Prostate gland (tissue), 2 donors: ENCODE measurements around the gene EEF1G.

ENCODE experiments used
- CTCF ChIP-seq, 4 experiments: fragments of 200-600 bp in 2 of 4; fragments of 450-650 bp in 2 of 4; sonication (generic) in 2 of 4; IDR thresholded peaks; 1 replicate in 3 of 4; 2 replicates in 1 of 4; pipeline ENCODE4 v1.5.1; 2016 to 2019; ENCODE audit warnings: antibody characterized with exemption in 4 of 4, mild to moderate bottlenecking in 2 of 4, moderate library complexity in 2 of 4
- POLR2A ChIP-seq: fragments of 450-650 bp; IDR thresholded peaks from one replicate; pipeline ENCODE4 v1.6.1; 2016; ENCODE audit warnings: antibody characterized with exemption, mild to moderate bottlenecking
- POLR2AphosphoS5 ChIP-seq: sonication (generic); formaldehyde crosslinking; IDR thresholded peaks from one replicate; pipeline ENCODE4 v1.6.1; 2017; ENCODE audit warnings: antibody characterized with exemption

GRCh38 chr11:62599901-62600300, 26.2 kb upstream of the EEF1G start:
- TF ChIP-seq CTCF (IDR thresholded peaks at IDR 0.05): no peak
- TF ChIP-seq POLR2AphosphoS5: peak; percentile 81
- peak; percentile 32 for TF ChIP-seq POLR2A
